EL (cell line): Measurements from ENCODE around the gene FOS.

Source experiments
- DNase-seq: peaks from one replicate; pipeline ENCODE4 v3.0.0-alpha.2; 2016

FOS gene

DNA sequence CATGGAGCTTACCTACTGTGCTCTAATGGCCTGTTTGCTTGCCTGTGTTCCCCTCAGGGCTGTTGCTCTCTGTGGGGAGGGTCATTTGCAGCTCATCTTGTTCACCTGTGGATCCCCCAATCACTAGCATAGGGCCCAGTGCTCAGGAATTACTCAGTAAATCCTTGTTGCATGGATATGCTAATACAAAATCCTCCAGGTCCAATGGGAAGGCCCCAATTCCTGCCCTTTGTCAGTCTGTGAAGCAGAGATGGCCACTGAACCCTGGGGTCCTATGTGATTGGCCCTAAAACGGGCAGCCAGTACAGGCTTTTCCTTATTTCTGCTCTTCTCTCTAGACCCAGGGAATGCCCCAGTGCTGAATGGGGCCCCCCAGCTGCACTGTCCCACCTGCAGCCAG, 44.1 kb downstream of the FOS start:
- no peak for DNase-seq

DNA sequence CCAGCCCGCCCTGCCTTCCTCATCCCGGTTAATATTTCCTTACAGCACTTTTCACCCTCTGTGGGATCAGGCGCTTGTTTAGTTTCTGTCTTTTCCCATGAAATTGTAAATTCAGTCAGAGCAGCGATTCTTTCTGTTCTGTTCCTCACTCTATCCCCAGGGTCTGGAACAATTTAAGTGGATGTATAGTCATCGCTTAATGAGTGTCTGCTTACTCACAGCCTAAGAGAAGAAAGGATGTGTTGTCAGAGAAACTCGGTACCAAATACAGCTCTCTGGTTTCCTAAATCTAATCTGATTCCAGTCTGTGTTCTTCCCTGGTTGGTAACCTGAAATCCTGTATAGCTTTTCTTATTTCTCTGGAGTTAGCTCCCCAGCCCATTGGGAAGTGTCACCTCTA, 44.9 kb downstream of the FOS start:
- no peak for DNase-seq

DNA sequence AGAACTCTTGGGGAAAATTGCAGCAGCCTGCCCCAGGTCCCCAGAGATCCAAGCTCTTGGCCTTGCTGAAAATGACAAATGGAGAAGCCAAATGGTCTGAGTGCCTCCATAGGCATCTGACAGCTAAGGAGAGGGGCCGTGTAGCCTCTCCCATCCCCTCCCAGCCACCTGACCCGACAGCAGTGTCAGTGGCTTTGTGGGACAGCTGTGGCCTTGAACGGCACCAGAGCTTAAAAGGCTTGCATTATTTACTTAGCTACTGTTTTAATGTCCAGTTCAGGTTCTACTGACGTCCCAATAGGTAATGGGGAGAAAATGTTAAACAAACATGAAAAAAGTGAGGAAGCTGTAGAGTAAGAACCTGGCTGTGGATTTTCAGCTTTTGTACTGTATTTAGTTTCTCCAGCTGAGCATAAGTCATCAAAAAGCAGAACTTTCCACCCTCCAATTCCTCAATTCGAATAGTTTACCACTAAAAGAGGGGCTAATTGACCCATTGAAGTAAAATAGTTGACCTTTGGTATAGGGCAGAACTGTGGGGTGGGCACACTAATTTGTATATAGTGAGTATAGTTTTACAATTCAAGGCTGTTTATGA, 50.0 kb downstream of the FOS start:
- no peak for DNase-seq

- no peak for DNase-seq
Observed at GRCh38 chr14:75329369-75329768, 50.7 kb downstream of the FOS start.

- no peak for DNase-seq
Observed at GRCh38 chr14:75331471-75331870, 52.8 kb downstream of the FOS start.
